PFSK-1 (cell line): Measurements from ENCODE around the gene TCF21.

Experiments
- FOXP2 ChIP-seq: optimal IDR thresholded peaks from 2 replicates; pipeline ENCODE3; 2011; ENCODE audit warnings: borderline replicate concordance, control low read depth, inconsistent platforms; ENCODE audit not compliant: insufficient read depth; ENCODE audit errors: extremely low read length, extremely low read depth
- POLR2AphosphoS5 ChIP-seq: IDR thresholded peaks from 2 replicates; pipeline ENCODE4 v1.6.1; 2012; ENCODE audit warnings: low read depth, mild to moderate bottlenecking, control low read depth, low read length, moderate library complexity
- SIN3A ChIP-seq: IDR thresholded peaks from 2 replicates; pipeline ENCODE4 v1.6.1; 2012; ENCODE audit warnings: mild to moderate bottlenecking, low read length, moderate library complexity, borderline replicate concordance; ENCODE audit not compliant: insufficient read depth
- TAF1 ChIP-seq: IDR thresholded peaks from 2 replicates; pipeline ENCODE4 v1.6.1; 2012; ENCODE audit warnings: low read length, control low read depth, borderline replicate concordance; ENCODE audit not compliant: insufficient read depth
- TF ChIP-seq, protein P1 (sequence below), 2 experiments: IDR thresholded peaks; 2 replicates each; pipeline versions ENCODE4 v1.6.1 to v1.8.0; 2011 to 2012; ENCODE audit warnings: low read depth in 2 of 2, low read length in 2 of 2, control low read depth in 1 of 2, inconsistent platforms in 1 of 2, mild to moderate bottlenecking in 1 of 2, moderate library complexity in 1 of 2; ENCODE audit not compliant: insufficient read depth in 1 of 2

TCF21 gene

DNA sequence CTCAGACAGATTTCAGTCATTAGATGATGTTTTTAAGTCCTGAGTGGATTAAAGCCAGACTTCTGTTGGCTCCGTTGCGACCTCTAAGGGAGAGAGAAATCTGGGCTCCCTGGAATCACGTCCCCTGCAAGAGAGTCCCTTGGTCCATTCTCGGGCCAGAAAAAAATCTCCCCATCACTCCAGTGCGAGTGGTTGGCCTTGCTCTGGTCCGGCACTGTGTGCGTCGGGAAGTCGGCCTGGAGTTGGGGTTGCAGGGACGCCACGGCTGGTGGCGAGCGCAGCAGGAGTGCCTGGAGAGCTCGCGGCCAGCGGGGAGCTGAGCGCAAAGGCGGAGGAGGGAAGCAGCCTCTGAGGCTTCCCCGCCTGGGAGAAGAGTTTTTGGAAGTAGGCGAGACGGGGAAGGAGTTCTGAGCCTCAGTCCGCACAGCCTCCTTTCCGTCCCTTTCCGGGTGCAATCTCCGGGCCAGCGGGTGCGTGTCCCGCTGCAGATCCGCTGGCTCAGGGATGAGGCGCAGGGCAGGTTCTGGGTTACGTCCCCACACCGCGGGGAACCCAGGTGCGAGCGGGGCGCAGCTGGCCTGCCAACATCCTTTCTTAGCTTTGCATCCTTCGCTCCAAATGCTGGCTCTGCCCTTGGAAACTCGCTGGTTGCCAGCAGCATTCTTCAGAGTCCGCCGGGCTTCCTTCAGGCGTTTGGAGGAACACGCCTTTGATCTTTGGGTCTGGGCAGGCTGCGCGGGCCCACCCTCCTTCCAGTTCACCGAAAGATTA lies 6.8 kb downstream of the TCF21 start:
- TF ChIP-seq SIN3A (no peak), FOXP2 (no peak), POLR2AphosphoS5 (no peak), TAF1 (no peak)
- TF ChIP-seq, protein P1, sequence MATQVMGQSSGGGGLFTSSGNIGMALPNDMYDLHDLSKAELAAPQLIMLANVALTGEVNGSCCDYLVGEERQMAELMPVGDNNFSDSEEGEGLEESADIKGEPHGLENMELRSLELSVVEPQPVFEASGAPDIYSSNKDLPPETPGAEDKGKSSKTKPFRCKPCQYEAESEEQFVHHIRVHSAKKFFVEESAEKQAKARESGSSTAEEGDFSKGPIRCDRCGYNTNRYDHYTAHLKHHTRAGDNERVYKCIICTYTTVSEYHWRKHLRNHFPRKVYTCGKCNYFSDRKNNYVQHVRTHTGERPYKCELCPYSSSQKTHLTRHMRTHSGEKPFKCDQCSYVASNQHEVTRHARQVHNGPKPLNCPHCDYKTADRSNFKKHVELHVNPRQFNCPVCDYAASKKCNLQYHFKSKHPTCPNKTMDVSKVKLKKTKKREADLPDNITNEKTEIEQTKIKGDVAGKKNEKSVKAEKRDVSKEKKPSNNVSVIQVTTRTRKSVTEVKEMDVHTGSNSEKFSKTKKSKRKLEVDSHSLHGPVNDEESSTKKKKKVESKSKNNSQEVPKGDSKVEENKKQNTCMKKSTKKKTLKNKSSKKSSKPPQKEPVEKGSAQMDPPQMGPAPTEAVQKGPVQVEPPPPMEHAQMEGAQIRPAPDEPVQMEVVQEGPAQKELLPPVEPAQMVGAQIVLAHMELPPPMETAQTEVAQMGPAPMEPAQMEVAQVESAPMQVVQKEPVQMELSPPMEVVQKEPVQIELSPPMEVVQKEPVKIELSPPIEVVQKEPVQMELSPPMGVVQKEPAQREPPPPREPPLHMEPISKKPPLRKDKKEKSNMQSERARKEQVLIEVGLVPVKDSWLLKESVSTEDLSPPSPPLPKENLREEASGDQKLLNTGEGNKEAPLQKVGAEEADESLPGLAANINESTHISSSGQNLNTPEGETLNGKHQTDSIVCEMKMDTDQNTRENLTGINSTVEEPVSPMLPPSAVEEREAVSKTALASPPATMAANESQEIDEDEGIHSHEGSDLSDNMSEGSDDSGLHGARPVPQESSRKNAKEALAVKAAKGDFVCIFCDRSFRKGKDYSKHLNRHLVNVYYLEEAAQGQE (IDR thresholded peaks at IDR 0.05; ENCODE audit: insufficient read depth in 1 of 2, low read depth in 2 of 2, low read length in 2 of 2): no peak

DNA sequence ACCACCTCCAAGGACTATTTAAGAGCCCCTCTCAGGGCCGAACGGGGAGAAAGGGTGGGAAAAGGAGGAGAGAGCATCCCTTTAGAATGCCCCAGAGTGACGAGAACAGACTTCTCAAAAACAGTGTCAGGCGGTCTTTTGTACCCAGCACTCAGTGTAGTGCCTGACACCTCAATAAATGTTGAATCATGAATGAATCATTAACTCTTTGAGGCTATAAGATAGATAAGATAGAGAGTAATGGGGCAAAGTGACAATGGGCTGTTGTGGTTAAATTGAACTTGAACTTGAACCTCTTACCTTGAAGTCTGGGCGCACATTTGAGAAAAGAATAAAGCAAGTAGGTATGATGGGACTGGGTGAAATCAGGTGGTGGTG lies 7.4 kb downstream of the TCF21 start:
- TF ChIP-seq POLR2AphosphoS5 (no peak), TAF1 (no peak), SIN3A (no peak), FOXP2 (no peak)
- TF ChIP-seq, protein P1 (IDR thresholded peaks at IDR 0.05; ENCODE audit: insufficient read depth in 1 of 2, low read depth in 2 of 2, low read length in 2 of 2): no peak

DNA sequence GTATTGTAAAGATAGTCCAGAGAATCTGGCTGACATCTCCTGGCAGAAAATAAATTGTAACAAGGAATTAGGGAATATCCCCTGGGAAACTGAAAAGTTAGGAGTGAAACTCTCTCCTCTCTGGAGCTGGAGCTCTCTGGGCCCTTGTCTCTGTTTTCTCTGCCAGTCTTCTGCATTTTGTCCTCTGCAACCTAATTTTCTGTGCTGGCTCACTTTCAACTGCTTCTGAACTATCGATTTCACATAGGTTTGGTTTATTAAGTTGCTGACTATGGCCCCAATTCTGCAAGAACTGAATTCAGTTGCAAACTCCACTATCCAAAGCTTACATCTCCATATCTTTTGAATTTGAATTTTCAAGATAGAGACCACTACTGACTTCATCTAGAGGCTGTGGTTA lies 9.3 kb downstream of the TCF21 start:
- no peak for TF ChIP-seq SIN3A
- TF ChIP-seq FOXP2: no peak
- TF ChIP-seq, protein P1 (IDR thresholded peaks at IDR 0.05; ENCODE audit: insufficient read depth in 1 of 2, low read depth in 2 of 2, low read length in 2 of 2): no peak
- TF ChIP-seq POLR2AphosphoS5: no peak
- TF ChIP-seq TAF1: no peak

DNA sequence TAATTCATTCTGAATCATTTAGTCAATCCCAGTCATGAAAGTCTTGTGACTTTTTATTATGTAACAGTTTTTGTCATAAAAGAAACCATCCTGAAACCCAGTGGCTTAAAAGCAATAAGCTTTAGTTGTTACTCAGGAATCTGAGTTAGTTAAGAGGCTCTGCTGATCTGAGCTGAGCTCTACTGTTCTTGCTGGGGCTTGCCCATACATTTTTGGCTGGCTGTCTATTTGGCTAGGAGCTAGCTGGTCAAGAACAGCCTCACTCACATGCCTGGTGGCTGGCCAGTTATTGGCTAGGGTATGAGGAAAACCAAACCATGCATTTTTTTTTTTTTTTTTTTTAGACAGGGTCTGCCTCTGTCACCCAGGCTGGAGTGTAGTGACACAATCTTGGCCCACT lies 10.6 kb downstream of the TCF21 start:
- TF ChIP-seq SIN3A (no peak), FOXP2 (no peak)
- TF ChIP-seq, protein P1 (IDR thresholded peaks at IDR 0.05; ENCODE audit: insufficient read depth in 1 of 2, low read depth in 2 of 2, low read length in 2 of 2): no peak

DNA sequence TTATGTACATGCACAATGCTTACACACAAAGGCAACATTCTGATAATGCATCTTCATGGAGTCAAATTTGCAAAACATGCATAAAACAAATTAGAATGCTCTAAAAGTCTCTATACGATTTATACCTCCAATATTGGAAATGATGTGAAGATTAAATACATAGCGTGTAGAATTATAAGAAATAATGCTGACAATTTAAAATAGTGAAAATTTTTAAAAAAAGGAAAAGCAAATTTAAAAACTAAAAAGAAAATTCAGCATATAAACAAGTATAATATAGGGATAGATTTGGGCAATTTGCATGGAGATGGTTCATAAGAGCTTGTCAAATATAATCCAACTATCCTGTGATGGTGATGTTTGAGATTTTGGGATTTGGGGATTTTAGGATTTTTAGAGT lies 14.9 kb downstream of the TCF21 start:
- TF ChIP-seq TAF1 (no peak), SIN3A (no peak), POLR2AphosphoS5 (no peak), FOXP2 (no peak)
- TF ChIP-seq, protein P1 (IDR thresholded peaks at IDR 0.05; ENCODE audit: insufficient read depth in 1 of 2, low read depth in 2 of 2, low read length in 2 of 2): no peak
